ENCODE measurements around the gene JUND. TPM values are rescaled to one million over a fixed set of nuclear protein-coding genes. Genes with fewer than 3 reads are reported as not detected.

Gene JUND
- total RNA-seq, 1 experiment from 2014 or later: 56.6 TPM

GRCh38 chr19:18253130-18253529 is 28.3 kb downstream of the JUND start:
- DNase-seq (ENCODE audit: extremely low read depth, low read depth): no peak

DNA sequence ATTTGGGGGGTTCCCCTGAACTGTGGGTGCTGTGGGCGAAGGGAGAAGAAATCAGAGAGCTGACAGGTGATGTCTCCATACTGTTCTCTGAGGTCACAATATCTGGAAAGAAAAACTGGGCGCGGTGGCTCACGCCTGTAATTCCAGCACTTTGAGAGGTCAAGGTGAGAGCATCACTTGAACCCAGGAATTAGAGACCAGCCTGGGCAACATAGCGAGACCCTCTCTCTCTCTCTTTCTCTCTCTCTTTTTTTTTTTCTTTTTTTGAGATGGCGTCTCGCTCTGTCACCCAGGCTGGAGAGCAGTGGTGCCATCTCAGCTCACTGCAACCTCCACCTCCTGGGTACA is 29.1 kb downstream of the JUND start:
- no peak for DNase-seq (ENCODE audit: extremely low read depth, low read depth)

GRCh38 chr19:18251587-18252369 is 29.6 kb downstream of the JUND start:
- peak; percentile 53 for DNase-seq (ENCODE audit: extremely low read depth, low read depth)

- DNase-seq (ENCODE audit: extremely low read depth, low read depth): no peak
Observed at GRCh38 chr19:18249834-18250233, 31.6 kb downstream of the JUND start.

DNA sequence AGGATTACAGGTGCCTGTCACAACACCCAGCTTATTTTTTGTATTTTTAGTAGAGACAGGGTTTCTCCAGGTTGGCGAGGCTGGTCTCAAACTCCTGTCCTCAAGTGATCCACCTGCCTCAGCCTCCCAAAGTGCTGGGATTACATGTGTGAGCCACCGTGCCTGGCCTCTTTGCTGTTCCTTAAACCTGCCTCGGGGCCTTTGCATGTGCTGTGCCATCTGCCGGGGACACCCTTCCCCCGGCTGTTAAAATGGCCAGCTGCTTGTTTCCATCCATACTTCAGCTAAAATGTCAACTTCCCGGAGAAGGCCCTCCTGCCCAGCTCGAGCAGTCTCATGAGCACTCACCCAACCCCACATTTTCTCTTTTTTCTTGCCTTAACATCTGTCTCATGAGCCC is 36.1 kb downstream of the JUND start:
- no peak for DNase-seq (ENCODE audit: extremely low read depth, low read depth)

DNA sequence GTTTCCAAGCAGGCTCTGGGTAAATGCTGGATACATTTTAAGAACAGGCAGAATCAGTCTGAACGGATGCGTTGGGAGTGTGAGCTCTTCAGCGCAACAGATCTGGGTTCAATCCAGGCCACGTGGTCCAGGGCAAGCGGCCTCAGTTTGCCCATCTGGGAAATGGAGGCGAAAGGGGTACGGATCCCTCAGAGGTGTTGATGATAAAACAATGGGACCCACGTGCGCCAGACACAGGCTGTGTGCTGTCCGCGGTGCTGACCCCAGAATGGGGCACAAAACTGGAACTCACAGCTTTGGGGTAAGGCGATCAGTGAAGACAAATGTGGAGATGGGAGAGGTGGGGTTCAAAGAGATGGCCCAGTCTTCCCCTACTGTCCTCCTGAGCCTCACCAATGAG is 42.1 kb downstream of the JUND start:
- no peak for DNase-seq (ENCODE audit: extremely low read depth, low read depth)

GRCh38 chr19:18234194-18234593 is 47.2 kb downstream of the JUND start:
- DNase-seq (ENCODE audit: extremely low read depth, low read depth): no peak

GRCh38 chr19:18233224-18233825 is 48.1 kb downstream of the JUND start:
- peak; percentile 48 for DNase-seq (ENCODE audit: extremely low read depth, low read depth)

DNA sequence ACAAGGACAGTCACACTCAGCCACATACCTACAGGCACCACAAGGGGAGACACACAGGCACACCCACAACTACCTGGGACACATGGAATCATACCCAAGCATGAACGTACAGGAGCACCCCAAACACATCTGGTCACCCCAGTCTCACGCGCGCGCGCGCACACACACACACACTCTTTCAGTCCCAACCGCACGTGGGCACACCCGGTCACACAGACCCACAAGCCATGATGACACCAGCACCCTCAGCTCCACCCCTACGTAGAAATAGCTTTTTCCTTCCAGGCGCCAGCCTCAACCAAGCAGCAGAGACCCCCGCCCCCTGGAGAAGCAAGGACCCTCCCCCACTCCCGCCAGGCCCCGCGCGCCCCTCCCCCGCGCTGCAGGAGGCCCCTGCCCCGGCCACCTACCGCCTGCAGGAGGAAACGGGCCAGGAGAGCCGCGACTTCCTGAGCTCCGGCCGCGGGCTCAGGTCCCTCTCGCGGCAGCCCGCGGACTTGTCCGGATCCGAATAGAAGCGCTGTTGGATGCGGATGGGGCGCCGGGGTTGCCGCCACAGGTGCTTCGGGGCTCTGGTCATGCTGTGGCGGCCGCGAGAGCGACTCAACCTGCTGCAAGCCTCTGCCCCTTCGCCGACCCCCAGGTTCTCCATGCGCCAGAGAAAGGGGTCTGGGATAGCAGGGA is 48.7 kb downstream of the JUND start:
- DNase-seq (ENCODE audit: extremely low read depth, low read depth): no peak

DNA sequence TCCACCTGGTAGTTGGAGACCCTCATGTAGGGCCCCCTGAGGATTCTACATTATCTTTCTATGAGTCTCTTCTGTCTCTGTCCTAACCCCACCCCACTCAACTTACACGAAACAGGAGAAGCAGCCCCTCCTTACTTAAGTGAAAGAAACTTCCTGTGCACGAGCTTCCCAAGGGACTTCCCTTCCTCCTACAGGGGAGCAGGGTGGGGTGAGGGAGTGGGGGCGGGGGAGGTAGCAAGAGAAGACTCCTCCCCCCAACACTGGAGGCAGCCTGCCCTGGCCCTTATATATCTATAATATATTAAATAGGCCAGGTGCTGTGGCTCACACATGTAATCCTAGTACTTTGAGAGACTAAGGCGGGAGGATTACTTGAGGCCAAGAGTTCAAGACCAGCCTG is 49.6 kb downstream of the JUND start:
- no peak for DNase-seq (ENCODE audit: extremely low read depth, low read depth)

DNA sequence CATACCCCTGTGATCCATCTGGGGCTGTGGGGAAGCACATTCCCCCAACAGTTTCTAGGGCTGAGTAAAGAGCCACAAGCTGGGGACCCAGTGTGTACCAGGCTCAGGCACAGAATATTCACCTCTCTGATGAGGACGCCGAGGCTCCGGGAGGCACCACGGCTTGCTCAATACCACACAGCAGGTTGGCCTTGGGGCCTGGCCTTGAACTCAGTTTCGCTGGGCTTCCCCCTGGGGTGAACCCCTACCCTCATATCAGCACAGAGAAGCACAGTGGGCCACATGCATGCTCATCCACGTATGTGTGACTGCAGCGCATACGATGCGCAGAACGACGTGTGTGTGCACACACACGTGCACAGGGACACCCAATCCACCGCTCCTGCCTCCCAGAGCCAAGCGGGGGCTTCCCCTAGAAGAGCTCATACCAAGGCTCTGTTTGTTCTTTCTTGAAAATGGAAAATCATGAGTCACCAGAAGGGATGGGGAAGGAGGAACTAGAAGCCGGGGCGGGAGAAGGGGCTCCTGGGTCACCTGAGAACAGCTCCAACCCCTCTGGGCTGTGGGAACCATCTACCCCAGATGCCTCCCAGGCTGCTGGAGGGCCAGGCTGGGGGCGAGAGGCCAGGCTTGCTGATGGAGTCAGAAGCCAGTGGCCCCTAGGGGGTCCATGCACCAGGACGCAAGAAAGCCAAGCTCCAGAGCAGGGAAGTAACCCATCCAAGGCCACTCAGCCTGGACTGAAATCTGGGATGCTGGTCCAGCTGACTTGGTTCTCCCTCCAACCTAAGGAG is 50.3 kb downstream of the JUND start:
- DNase-seq (ENCODE audit: extremely low read depth, low read depth): no peak

DNA sequence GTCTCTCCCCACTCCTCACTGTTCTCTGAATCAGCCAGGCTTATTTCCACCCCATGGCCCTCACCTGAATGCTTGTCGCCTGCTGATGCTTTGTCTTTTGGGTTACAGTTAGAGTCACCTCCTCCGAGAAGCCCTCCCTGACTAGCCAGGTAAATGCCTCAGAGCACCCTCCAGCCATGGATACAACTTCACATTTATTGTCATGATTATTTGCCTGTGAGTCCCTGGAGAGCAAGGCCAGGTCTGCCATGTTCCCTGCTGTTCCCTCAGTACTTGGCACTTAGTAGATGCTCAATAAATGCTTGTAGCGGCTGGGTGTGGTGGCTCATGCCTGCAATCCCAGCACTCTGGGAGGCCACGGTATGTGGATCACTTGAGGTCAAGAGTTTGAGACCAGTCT is 51.5 kb downstream of the JUND start:
- no peak for DNase-seq (ENCODE audit: extremely low read depth, low read depth)

Small RNA genes lying within 50 kb of the gene (small RNA-seq; reads per million reads assigned to genes)
- gene MIR3188 (0.02 to 0.06 reads per million in 2 experiments), gene RPL39P38 (0 reads per million in 2 experiments)

Other genes starting within 250 kb of the JUND start
- gene IL12RB1, start 194.7 kb downstream of the JUND start, total RNA-seq (2014; rRNA removed; shearing (Covaris generic)): not detected in 2 replicates
- gene MAST3, start 183.8 kb downstream of the JUND start, total RNA-seq (2014; rRNA removed; shearing (Covaris generic)): 2.1 and 3.0 TPM in 2 replicates
- 7.7 and 11.9 TPM in 2 replicates for gene PIK3R2, start 128.5 kb downstream of the JUND start, total RNA-seq (2014; rRNA removed; shearing (Covaris generic))
- 14.8 and 16.6 TPM in 2 replicates for gene IFI30, start 107.8 kb downstream of the JUND start, total RNA-seq (2014; rRNA removed; shearing (Covaris generic))
- 7.6 and 8.1 TPM in 2 replicates for gene MPV17L2, start 88.4 kb downstream of the JUND start, total RNA-seq (2014; rRNA removed; shearing (Covaris generic))
- 0.84 and 1.4 TPM in 2 replicates for gene RAB3A, start 77.6 kb downstream of the JUND start, total RNA-seq (2014; rRNA removed; shearing (Covaris generic))
- 0.10 and 0.20 TPM in 2 replicates for gene PDE4C, start 55.2 kb downstream of the JUND start, total RNA-seq (2014; rRNA removed; shearing (Covaris generic))
- 0.20 and 0.32 TPM in 2 replicates for gene IQCN, start 7.2 kb downstream of the JUND start, total RNA-seq (2014; rRNA removed; shearing (Covaris generic))
- gene LSM4, start 41.5 kb upstream of the JUND start, total RNA-seq (2014; rRNA removed; shearing (Covaris generic)): 207 and 261 TPM in 2 replicates
- 3.5 and 4.0 TPM in 2 replicates for gene PGPEP1, start 59.0 kb upstream of the JUND start, total RNA-seq (2014; rRNA removed; shearing (Covaris generic))
- gene GDF15, start 104.5 kb upstream of the JUND start, total RNA-seq (2014; rRNA removed; shearing (Covaris generic)): 281 and 371 TPM in 2 replicates
- gene LRRC25, start 116.0 kb upstream of the JUND start, total RNA-seq (2014; rRNA removed; shearing (Covaris generic)): not detected in 2 replicates
- 31.0 and 46.3 TPM in 2 replicates for gene SSBP4, start 137.8 kb upstream of the JUND start, total RNA-seq (2014; rRNA removed; shearing (Covaris generic))
- 1.2 and 1.4 TPM in 2 replicates for gene ISYNA1, start 156.5 kb upstream of the JUND start, total RNA-seq (2014; rRNA removed; shearing (Covaris generic))
- gene ELL, start 240.4 kb upstream of the JUND start, total RNA-seq (2014; rRNA removed; shearing (Covaris generic)): 6.7 and 8.2 TPM in 2 replicates

Measured in NCI-H460 (cell line).